Dendritic cell treated with granulocyte-macrophage colony-stimulating factor and Interleukin-4, amounts not matched to agents 40 ng/mL and 50 ng/mL, for 4 days (primary cell): ENCODE results near the gene WDR36.

ENCODE experiments used
- H3K27ac Mint-ChIP-seq: one replicate; pipeline ENCODE4 v1.8.0; 2022; ENCODE audit warnings: mild to moderate bottlenecking, mixed read lengths
- H3K27me3 Mint-ChIP-seq: one replicate; pipeline ENCODE4 v1.8.0; 2022; ENCODE audit warnings: mild to moderate bottlenecking, mixed read lengths
- H3K36me3 Mint-ChIP-seq: one replicate; pipeline ENCODE4 v1.8.0; 2022; ENCODE audit warnings: low read depth, mixed read lengths
- H3K4me1 Mint-ChIP-seq: one replicate; pipeline ENCODE4 v1.8.0; 2022; ENCODE audit warnings: low read depth, mixed read lengths
- H3K4me3 Mint-ChIP-seq: one replicate; pipeline ENCODE4 v1.8.0; 2022; ENCODE audit warnings: mild to moderate bottlenecking, moderate library complexity, mixed read lengths
- H3K9me3 Mint-ChIP-seq: one replicate; pipeline ENCODE4 v1.8.0; 2022; ENCODE audit warnings: mixed read lengths
- intact Hi-C: fragments of 100-400 bp; cut with micrococcal nuclease; formaldehyde crosslinking; loops from one replicate; pipeline ENCODE4 v1.15.0; 2022

WDR36 gene

DNA sequence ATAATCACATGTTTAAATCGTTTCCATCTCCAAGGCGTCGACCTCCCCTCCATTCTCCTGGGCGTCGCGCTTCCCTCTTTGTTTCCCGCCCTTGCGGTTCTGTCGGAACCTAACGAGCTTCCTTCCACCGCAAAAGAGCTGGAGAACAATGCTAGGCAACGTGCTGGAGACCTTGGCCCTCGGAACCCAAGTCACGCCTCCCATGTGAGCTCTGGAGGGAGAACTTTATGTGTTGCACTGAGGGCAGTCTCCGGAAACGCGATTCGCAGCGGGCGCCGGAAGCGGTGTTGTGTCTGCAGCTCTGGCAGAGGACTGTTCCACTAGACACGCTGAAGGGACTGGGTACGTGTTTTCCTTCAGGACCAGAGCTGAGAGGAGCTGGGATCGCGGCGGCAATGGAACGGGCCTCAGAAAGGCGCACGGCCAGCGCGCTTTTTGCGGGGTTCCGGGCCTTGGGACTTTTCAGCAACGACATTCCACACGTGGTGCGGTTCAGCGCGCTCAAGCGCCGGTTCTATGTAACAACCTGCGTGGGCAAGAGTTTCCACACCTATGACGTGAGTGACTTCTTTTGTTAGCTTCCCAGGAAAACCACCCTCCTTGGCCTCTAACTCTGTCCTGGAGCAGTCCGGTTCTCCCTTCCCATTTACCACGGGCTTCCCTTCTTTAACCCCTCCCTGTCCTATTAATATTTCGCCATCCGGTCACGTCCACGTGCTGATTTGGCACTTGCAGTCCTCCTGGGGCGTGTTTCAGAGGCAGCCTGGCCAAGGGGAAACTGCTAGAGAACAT, at the start of gene WDR36:
WDR36 (plus strand) TSS at position 287 of the 792 bp plus-strand sequence; CDS start at position 396, 109 bp downstream.
- no peaks in the 10 kb centered on the region for H3K27me3 Mint-ChIP-seq
- H3K36me3 Mint-ChIP-seq = peaks cover 20% of the 10 kb centered on the region
- intact Hi-C loops = loop anchor here (2.0 kb wide), 3 partner anchors 23 to 421 kb away; partner anchors contain the start of genes SLC25A46 and STARD4
- H3K27ac Mint-ChIP-seq = peak within 1 kb of the TSS; percentile 88
- peak within 1 kb of the TSS; percentile 82 for H3K4me3 Mint-ChIP-seq
- peaks cover 33% of the 10 kb centered on the region for H3K4me1 Mint-ChIP-seq
- H3K9me3 Mint-ChIP-seq = no peaks in the 10 kb centered on the region

DNA sequence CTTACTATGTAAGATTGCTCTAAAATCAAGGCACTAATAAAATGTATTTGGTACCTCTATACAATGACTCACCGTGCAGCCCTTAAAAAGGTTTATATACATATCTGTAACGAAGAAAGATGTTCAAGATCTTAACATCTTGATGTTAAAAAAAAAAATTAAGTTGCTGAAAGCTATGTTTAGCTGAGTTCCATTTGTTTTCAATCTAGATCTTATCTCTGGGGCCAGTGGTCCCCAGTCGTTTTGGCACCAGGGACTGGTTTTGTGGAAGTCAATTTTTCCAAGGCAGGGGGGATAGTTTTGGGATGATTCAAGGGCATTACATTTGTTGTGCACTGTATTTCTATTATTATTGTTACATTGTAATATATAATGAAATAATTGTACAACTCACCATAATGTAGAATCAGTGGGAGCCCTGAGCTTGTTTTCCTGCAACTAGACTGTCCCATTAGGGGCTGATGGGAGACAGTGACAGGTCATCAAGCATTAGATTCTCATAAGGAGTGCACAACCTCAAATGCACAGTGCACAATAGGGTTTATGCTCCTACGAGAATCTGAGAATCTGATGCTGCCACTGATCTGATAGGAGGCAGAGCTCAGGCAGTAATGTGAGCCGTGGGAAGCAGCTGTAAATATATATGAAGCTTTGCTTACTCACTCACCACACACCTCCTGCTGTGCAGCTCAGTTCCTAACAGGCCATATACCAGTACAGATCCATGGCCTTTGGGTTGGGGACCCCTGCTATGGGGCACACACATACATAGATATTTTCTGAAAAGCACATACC, 48.2 kb upstream of the WDR36 start:
- Mint-ChIP-seq H3K9me3 (no peaks in the 10 kb centered on the region), H3K27me3 (peaks cover 1% of the 10 kb centered on the region)

DNA sequence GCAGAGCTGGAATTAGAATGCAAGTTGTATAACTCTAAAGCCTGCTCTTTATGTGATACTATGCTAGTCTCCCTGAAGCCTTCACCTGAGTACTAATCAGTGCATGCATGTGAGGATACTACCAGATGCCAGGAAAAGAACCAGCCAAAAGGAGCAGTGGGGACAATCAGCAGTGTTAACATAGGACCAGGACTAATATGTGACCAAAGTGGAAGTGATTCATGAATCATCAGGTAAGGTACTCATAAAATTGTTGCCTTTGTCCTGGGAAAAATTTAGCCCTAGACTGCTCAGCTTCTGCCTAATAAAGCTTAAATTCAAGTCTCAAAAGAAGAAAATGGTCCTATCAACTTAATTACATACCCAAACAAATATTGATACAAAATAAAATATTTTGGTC, 34.1 kb upstream of the WDR36 start:
- no peak overlapping the region for H3K4me3 Mint-ChIP-seq
- H3K4me1 Mint-ChIP-seq = no peaks in the 10 kb centered on the region
- no peaks in the 10 kb centered on the region for H3K36me3 Mint-ChIP-seq
- no peak overlapping the region for H3K27ac Mint-ChIP-seq
- no peaks in the 10 kb centered on the region for H3K9me3 Mint-ChIP-seq
- peaks cover 1% of the 10 kb centered on the region for H3K27me3 Mint-ChIP-seq
- intact Hi-C loops = no loop called here

More for the DNA sequence above, 48.2 kb upstream of the WDR36 start:
- no peaks in the 10 kb centered on the region for H3K4me1 Mint-ChIP-seq
- no peak overlapping the region for H3K27ac Mint-ChIP-seq
- H3K4me3 Mint-ChIP-seq = no peak overlapping the region
- intact Hi-C loops = no loop called here
- H3K36me3 Mint-ChIP-seq = no peaks in the 10 kb centered on the region

DNA sequence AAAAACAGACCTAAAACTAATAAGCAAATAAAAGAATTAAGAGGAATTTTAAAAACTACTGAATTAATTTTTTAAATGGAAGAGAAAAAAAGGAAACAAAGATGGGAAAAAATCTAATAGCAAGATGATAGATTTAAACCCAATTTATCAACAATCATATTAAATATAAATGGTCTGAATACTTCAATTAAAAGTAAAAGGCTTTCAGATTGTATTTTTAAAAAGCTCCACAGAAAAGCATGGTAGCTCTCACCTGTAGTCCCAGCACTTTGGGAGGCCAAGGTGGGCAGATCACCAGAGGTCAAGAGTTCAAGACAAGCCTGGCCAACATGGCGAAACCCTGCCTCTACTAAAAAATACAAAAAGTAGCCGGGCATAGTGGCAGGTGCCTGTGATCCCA, 32.0 kb upstream of the WDR36 start:
- Mint-ChIP-seq H3K36me3 (no peaks in the 10 kb centered on the region), H3K4me3 (no peak overlapping the region), H3K27me3 (no peaks in the 10 kb centered on the region), H3K4me1 (no peaks in the 10 kb centered on the region), H3K9me3 (no peaks in the 10 kb centered on the region), H3K27ac (no peak overlapping the region)
- intact Hi-C loops = no loop called here

DNA sequence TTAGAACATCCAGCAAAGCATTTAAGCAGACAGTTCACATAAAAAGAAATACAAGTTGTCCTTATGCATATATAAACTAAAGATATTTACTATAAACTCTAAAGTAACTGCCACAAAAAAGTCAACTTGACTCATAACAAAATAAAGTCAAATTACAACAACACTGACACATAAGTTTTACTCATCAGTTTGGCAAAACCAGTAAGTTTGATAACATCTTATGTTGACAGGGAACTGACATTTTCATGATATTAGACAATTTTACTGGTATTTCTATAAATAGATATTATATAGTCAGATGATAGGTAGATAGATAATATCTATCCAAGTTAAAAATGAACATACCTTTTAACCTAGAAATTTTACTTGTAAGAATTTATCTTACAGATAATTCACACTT, 30.5 kb upstream of the WDR36 start:
- Mint-ChIP-seq H3K27me3 (peaks cover 6% of the 10 kb centered on the region), H3K4me1 (no peaks in the 10 kb centered on the region), H3K36me3 (no peaks in the 10 kb centered on the region), H3K9me3 (no peaks in the 10 kb centered on the region), H3K4me3 (no peak overlapping the region), H3K27ac (no peak overlapping the region)
- intact Hi-C loops = no loop called here

DNA sequence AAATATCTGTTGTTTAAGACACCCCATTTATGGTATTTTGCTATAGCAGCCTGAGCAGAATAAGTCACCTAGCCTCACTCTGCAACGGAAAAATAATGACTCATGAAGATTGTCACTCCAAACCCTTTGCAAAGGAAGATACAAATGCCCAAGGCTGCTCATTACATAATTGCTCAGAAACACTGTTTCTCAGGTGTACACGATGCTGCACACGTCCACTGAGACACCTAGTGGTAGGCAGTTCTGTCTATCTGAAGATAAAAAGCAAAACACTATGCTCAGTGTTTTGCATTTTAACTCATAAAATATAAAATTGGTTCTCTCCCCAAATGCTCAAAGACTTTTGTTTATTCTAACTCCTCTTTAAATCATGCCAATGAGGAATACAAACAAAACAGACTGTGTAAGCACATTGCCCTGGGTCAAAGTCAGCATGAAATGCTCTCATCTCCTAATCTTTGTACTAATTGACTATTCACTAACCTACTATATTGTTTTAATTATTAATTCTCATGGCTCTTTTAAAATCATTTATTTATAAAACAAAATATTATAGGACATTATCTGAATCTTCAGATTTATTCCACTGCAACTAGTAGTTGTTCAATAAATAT, 28.3 kb upstream of the WDR36 start:
- intact Hi-C loops = no loop called here
- H3K4me1 Mint-ChIP-seq = no peaks in the 10 kb centered on the region
- peaks cover 26% of the 10 kb centered on the region for H3K27me3 Mint-ChIP-seq
- H3K9me3 Mint-ChIP-seq = no peaks in the 10 kb centered on the region
- no peak overlapping the region for H3K4me3 Mint-ChIP-seq
- H3K27ac Mint-ChIP-seq = no peak overlapping the region
- H3K36me3 Mint-ChIP-seq = no peaks in the 10 kb centered on the region

DNA sequence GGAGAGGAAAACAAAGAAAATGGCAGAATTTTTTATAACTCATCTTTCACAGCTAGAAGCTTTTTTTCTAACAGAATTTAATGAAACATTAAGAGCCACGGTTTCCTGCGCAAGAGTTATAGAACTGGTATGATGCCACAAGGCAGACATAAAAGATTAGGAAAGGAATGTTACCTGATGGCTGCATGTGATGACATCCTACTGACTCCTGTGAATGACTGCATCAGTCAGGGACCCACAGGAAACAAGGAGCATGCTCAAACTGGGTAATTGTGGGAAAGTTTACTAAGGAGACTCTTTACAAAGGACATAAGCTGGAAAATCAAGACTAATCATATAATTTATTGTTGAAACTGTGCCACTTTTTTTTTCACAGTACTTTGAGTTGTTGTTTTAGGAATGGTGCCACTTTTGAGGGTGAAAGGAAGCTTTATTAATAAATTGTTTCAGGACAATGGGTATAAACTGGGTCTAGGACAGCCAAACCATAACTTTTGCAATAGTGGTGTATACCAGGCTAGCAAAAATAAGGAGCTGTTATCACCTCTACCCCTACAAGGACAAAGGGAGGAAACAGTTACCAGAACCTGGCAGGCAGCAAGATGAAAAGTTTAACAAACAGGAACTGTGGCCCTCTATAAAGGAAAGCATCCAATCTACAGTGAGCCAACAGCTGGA, 25.7 kb upstream of the WDR36 start:
- Mint-ChIP-seq H3K27me3 (peaks cover 52% of the 10 kb centered on the region), H3K4me1 (peaks cover 14% of the 10 kb centered on the region), H3K9me3 (no peaks in the 10 kb centered on the region), H3K27ac (no peak overlapping the region), H3K4me3 (no peak overlapping the region), H3K36me3 (no peaks in the 10 kb centered on the region)
- intact Hi-C loops = no loop called here

DNA sequence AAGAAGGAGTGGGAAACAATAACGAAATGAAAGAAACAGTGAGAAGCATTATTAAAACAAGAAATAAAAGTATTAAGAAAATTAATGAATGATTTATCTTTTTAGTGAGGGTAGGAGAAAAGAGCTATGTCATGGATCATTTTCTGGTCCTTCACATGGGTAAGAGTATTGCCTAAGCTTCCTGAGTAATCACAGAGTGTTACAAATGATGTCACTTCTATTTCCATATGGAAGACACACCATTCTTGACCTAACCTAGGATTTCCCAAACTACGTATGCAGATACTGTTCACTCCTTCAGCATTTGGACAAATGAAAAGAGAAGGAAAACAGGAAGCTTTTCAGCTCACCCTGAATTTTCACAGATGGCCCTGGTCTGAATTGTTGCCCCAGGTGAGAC, 23.9 kb upstream of the WDR36 start:
- Mint-ChIP-seq H3K27ac (no peak overlapping the region), H3K9me3 (no peaks in the 10 kb centered on the region), H3K27me3 (peaks cover 70% of the 10 kb centered on the region), H3K4me3 (no peak overlapping the region), H3K4me1 (peaks cover 20% of the 10 kb centered on the region), H3K36me3 (peaks cover 3% of the 10 kb centered on the region)
- intact Hi-C loops = no loop called here

DNA sequence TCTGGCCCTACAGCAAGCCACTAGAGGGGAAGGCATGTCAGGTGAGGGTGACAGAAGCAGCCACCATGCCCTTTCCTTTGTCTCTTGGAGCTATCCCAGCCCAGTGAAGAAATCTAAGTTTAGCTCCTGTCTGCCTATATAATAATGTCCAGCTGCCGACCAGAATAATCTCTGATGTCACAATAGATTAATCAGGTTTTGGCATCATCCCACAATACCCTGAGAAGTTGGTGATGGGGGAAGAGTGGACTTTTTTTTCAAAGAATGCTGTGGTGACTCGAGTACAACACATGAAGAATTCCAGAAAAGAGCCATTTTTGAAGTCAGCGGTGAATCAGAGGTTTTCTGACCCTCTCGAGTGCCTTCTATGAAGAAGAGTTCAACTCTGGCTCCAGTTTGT, 22.3 kb upstream of the WDR36 start:
- H3K4me3 Mint-ChIP-seq = no peak overlapping the region
- peaks cover 7% of the 10 kb centered on the region for H3K36me3 Mint-ChIP-seq
- peaks cover 32% of the 10 kb centered on the region for H3K4me1 Mint-ChIP-seq

DNA sequence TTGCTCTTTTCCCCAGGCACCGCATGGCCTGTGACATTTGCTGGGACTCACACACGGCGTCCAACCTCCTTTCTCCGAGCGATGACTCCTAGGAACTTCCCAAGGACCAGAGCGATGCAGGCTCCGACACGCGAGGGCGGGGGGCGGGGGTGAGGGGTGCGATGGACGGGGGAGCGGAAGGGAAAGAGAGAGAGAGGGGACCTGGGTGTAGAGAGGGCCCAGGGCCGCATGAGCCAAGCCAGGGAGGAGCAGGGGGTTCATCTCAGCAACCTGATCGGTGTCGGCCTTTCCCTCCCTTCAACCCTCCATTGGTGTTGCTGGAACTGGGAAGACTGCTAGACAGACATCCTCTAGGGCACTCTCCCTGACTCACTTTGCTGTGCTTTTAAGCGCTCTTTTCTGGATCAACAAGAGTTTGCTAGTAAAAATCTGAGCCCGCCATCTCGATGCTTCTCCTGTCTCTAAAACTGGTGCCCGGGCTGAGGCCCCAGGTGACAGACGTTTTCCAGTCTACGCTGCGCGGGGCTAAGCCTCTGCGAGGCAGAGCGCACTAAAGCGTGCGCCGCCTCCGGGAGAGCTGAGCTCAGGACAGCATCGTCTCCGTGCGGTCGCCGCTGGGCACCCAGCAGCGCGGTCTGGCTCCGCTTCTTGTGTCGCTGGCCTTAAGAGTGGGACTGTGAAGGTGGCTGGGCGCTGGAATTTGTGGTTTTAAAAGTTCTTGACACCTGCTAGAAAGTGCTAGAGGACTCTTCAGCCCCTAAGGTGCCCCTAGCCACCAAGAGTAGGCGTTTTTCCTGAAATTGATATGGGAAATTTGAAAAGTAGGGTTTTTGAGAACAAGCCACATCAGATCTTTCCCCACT, 21.6 kb upstream of the WDR36 start:
- intact Hi-C loops = no loop called here
- H3K4me1 Mint-ChIP-seq = peaks cover 35% of the 10 kb centered on the region
- peaks cover 79% of the 10 kb centered on the region for H3K27me3 Mint-ChIP-seq
- H3K4me3 Mint-ChIP-seq = peak overlapping the region; percentile 28
- H3K27ac Mint-ChIP-seq = no peak overlapping the region
- H3K9me3 Mint-ChIP-seq = no peaks in the 10 kb centered on the region
- peaks cover 7% of the 10 kb centered on the region for H3K36me3 Mint-ChIP-seq

More for the DNA sequence above, 22.3 kb upstream of the WDR36 start:
- peaks cover 81% of the 10 kb centered on the region for H3K27me3 Mint-ChIP-seq
- H3K9me3 Mint-ChIP-seq = no peaks in the 10 kb centered on the region
- H3K27ac Mint-ChIP-seq = no peak overlapping the region
- intact Hi-C loops = no loop called here

DNA sequence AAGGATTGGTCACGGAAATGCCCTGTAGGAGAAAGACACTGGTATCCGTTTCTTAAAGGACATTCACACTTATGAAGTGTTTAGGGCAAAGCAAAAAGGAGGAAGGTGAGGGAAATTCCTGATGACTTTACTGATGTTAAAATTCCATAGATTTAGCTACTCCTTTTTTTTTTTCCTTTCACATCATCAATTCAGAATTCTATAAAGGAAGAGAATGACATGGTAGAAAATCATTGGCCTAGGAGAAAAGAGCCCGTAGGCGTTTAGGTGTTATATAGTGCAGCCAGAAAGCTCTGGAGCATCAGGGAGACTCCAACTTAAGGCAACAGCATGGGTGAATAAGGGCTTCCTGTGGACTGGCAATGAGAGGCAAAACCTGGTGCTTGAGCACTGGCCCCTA, 20.7 kb upstream of the WDR36 start, which contains the start of gene TSLP:
TSLP (plus strand) TSS at position 301 of the 400 bp plus-strand sequence. CDS start 178 bp downstream, outside the sequence.
- Mint-ChIP-seq H3K4me1 (peaks cover 38% of the 10 kb centered on the region), H3K36me3 (peaks cover 7% of the 10 kb centered on the region), H3K27me3 (peaks cover 76% of the 10 kb centered on the region), H3K27ac (no peak within 1 kb of the TSS), H3K4me3 (peak within 1 kb of the TSS; percentile 96), H3K9me3 (no peaks in the 10 kb centered on the region)
- intact Hi-C loops = no loop called here

DNA sequence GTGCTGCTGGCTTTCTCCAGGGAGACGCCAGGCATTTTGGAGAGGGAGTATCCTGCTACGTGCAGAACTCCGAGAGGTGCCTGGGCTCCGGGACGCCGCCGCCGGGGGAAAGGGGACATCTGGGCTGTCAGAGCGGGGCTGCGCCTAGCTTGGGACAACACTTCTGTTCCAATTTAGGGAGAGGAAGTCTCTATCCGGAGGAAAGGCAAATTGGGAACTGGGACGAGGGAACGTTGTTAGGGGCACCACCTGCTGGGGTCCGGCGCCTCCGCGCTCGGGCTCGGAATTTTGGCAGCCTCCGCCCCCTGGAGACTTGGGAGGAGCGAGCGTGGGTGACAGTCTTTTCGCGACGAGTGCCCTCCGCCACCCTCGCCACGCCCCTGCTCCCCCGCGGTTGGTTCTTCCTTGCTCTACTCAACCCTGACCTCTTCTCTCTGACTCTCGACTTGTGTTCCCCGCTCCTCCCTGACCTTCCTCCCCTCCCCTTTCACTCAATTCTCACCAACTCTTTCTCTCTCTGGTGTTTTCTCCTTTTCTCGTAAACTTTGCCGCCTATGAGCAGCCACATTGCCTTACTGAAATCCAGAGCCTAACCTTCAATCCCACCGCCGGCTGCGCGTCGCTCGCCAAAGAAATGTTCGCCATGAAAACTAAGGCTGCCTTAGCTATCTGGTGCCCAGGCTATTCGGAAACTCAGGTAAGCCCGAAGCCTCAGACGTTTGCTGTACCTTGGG, 19.0 kb upstream of the WDR36 start:
- peaks cover 62% of the 10 kb centered on the region for H3K27me3 Mint-ChIP-seq
- H3K27ac Mint-ChIP-seq = peak overlapping the region; percentile 69
- H3K4me3 Mint-ChIP-seq = peak overlapping the region; percentile 96
- peaks cover 45% of the 10 kb centered on the region for H3K4me1 Mint-ChIP-seq
- H3K36me3 Mint-ChIP-seq = peaks cover 7% of the 10 kb centered on the region
- intact Hi-C loops = no loop called here
- no peaks in the 10 kb centered on the region for H3K9me3 Mint-ChIP-seq
